T-cell (primary cell): ENCODE results near the gene GPATCH2. TPM values are rescaled to one million over a fixed set of nuclear protein-coding genes. Genes with fewer than 3 reads are reported as not detected.
"Not testable (repeated sequence)": the region's sequence is repeated elsewhere in the genome, so short reads cannot be mapped to it uniquely, and the experiment has no call there.

Source experiments
- ATAC-seq, 4 experiments: fragments of 200-7000 bp in 3 of 4; fragments of 150-1000 bp in 1 of 4; cut with Tn5 transposase; replicated peaks in 1 of 4; 1 replicate in 3 of 4; 2 replicates in 1 of 4; pipeline ENCODE4 v1.10.0; 2021; ENCODE audit warnings: moderate library complexity in 3 of 4, mild to moderate bottlenecking in 2 of 4, moderate number of reproducible peaks in 1 of 4
- CTCF ChIA-PET, 2 donors: fragments of 300-600 bp; sonication (Branson Sonifier 250); formaldehyde crosslinking; loops; one replicate each; lab custom pipeline; 2022; ENCODE audit warnings: antibody characterized with exemption in 2 of 2; lab: Charles Lee
- POLR2A ChIA-PET, 2 donors: fragments of 300-600 bp; sonication (Branson Sonifier 250); formaldehyde crosslinking; loops; one replicate each; lab custom pipeline; 2022; ENCODE audit warnings: antibody characterized with exemption in 2 of 2; lab: Charles Lee
- DNase-seq, 35 experiments: peaks; one replicate each; pipeline versions ENCODE4 v3.0.0 to v3.0.0-alpha.2; 2013 to 2023
- H3K27ac ChIP-seq: one replicate; pipeline ENCODE4 v1.5.1; 2013; ENCODE audit warnings: low read length
- H3K27me3 ChIP-seq, 2 experiments: replicated peaks in 1 of 2; 1 replicate in 1 of 2; 2 replicates in 1 of 2; pipeline versions ENCODE4 v1.6.1 to v1.7.0; 2013; ENCODE audit warnings: low read length in 1 of 2, mixed read lengths in 1 of 2; ENCODE audit not compliant: control insufficient read depth in 2 of 2, insufficient read depth in 2 of 2; ENCODE audit errors: extremely low read depth in 1 of 2
- H3K36me3 ChIP-seq, 2 donors: 1 replicate in 1 of 2; 2 replicates in 1 of 2; pipeline versions ENCODE4 v1.6.1 to v1.7.0; 2013; ENCODE audit warnings: low read length in 1 of 2; ENCODE audit not compliant: control insufficient read depth in 2 of 2, insufficient read depth in 1 of 2; ENCODE audit errors: extremely low read depth in 1 of 2
- H3K4me1 ChIP-seq, 2 experiments: 1 replicate in 1 of 2; 2 replicates in 1 of 2; pipeline versions ENCODE4 v1.6.1 to v1.7.0; 2013; ENCODE audit warnings: low read length in 2 of 2, mixed read lengths in 1 of 2; ENCODE audit not compliant: insufficient read depth in 2 of 2, control insufficient read depth in 1 of 2; ENCODE audit errors: extremely low read depth in 1 of 2
- H3K4me3 ChIP-seq, 2 donors: 1 replicate in 1 of 2; 2 replicates in 1 of 2; pipeline versions ENCODE4 v1.5.1 to v1.7.0; 2013; ENCODE audit warnings: mild to moderate bottlenecking in 2 of 2, low read length in 1 of 2, moderate library complexity in 1 of 2; ENCODE audit not compliant: control insufficient read depth in 1 of 2; ENCODE audit errors: extremely low read depth in 1 of 2
- H3K9me3 ChIP-seq: 2 replicates; pipeline ENCODE4 v1.7.0; 2013
- H3K27ac Mint-ChIP-seq, 2 donors: one replicate each; pipeline ENCODE4 v1.8.0; 2020 to 2021; ENCODE audit warnings: mild to moderate bottlenecking in 2 of 2, mixed read lengths in 2 of 2
- H3K27me3 Mint-ChIP-seq, 2 donors: one replicate each; pipeline ENCODE4 v1.8.0; 2021 to 2022; ENCODE audit warnings: mixed read lengths in 2 of 2
- H3K36me3 Mint-ChIP-seq: one replicate; pipeline ENCODE4 v1.8.0; 2021; ENCODE audit warnings: mixed read lengths
- H3K4me1 Mint-ChIP-seq, 3 donors: one replicate each; pipeline ENCODE4 v1.8.0; 2020 to 2022; ENCODE audit warnings: mixed read lengths in 3 of 3, mild to moderate bottlenecking in 1 of 3
- H3K4me3 Mint-ChIP-seq, 3 donors: one replicate each; pipeline ENCODE4 v1.8.0; 2020 to 2022; ENCODE audit warnings: mild to moderate bottlenecking in 3 of 3, mixed read lengths in 3 of 3, moderate library complexity in 3 of 3
- H3K9me3 Mint-ChIP-seq, 3 donors: one replicate each; pipeline ENCODE4 v1.8.0; 2020 to 2022; ENCODE audit warnings: mixed read lengths in 3 of 3
- WGBS: methylation state at CpG from one replicate; pipeline ENCODE4 v1.1.5; 2013; ENCODE audit warnings: missing lambda C conversion rate; ENCODE audit not compliant: insufficient coverage; 5-methylcytosine and 5-hydroxymethylcytosine counted together
- total RNA-seq, 35 experiments: library from RNA in 6 of 35; stranded (reverse) in 6 of 35; fragments of 120-200 nt in 1 of 35; gene quantifications; one replicate each; pipeline versions ENCODE4 v1.2.1 to v1.2.4 and lab custom pipeline; 2013 to 2026

GPATCH2 gene
- total RNA-seq, 5 donors from 2014 or later (not counting 1 experiment from before 2014, with no cell fraction given): 9.6 to 11.4 (median 10.7) TPM

- Mint-ChIP-seq H3K9me3 (no peaks in the 10 kb centered on the region), H3K36me3 (peaks cover 39% of the 10 kb centered on the region), H3K27ac (no peak overlapping the region), H3K4me3 (no peak overlapping the region), H3K27me3 (no peaks in the 10 kb centered on the region), H3K4me1 (no peaks in the 10 kb centered on the region)
- no peak for ATAC-seq
- H3K27me3 ChIP-seq: no peaks in the 10 kb centered on the region
- H3K4me3 ChIP-seq: no peak overlapping the region
- no peak for DNase-seq
- CTCF ChIA-PET: no interaction called here
- H3K36me3 ChIP-seq: no peaks in the 10 kb centered on the region
- POLR2A ChIA-PET: no interaction called here
- WGBS: 100% methylated on average over 1 of the region's 2 CpGs
- H3K4me1 ChIP-seq: no peaks in the 10 kb centered on the region
- no peak overlapping the region for H3K27ac ChIP-seq
- H3K9me3 ChIP-seq: no peaks in the 10 kb centered on the region
Observed at GRCh38 chr1:217599154-217599553, 31.7 kb downstream of the GPATCH2 start.

- H3K9me3 ChIP-seq: no peaks in the 10 kb centered on the region
- H3K4me1 ChIP-seq: no peaks in the 10 kb centered on the region
- Mint-ChIP-seq H3K4me1 (no peaks in the 10 kb centered on the region), H3K27me3 (no peaks in the 10 kb centered on the region), H3K36me3 (peaks cover 12% of the 10 kb centered on the region), H3K4me3 (no peak overlapping the region), H3K9me3 (no peaks in the 10 kb centered on the region), H3K27ac (no peak overlapping the region)
- H3K27me3 ChIP-seq: no peaks in the 10 kb centered on the region
- WGBS: no CpG with 5 or more reads among the region's 2 CpGs
- ChIA-PET CTCF (no interaction called here), POLR2A (no interaction called here)
- H3K36me3 ChIP-seq: no peaks in the 10 kb centered on the region
- no peak overlapping the region for H3K4me3 ChIP-seq
- no peak for ATAC-seq
- no peak overlapping the region for H3K27ac ChIP-seq
- DNase-seq: no peak
Observed at GRCh38 chr1:217590598-217590997, 40.3 kb downstream of the GPATCH2 start.

GRCh38 chr1:217586586-217586985, 44.3 kb downstream of the GPATCH2 start:
- WGBS: no CpG with 5 or more reads among the region's 4 CpGs
- DNase-seq: no peak
- CTCF ChIA-PET: interaction anchor here in 1 of 2 donors (1.2 kb wide), 1 partner anchor 12 kb away, joined by 3 read pairs; no protein-coding TSS in a partner anchor
- H3K4me3 Mint-ChIP-seq: no peak overlapping the region
- Histone ChIP-seq H3K27ac (no peak overlapping the region), H3K36me3 (no peaks in the 10 kb centered on the region), H3K4me3 (no peak overlapping the region), H3K4me1 (no peaks in the 10 kb centered on the region), H3K27me3 (no peaks in the 10 kb centered on the region), H3K9me3 (no peaks in the 10 kb centered on the region)
- no peak for ATAC-seq
- POLR2A ChIA-PET: interaction anchor here in 1 of 2 donors (0.8 kb wide), 1 partner anchor 22 kb away, joined by 3 read pairs; no protein-coding TSS in a partner anchor
- H3K27ac Mint-ChIP-seq: no peak overlapping the region
- H3K9me3 Mint-ChIP-seq: no peaks in the 10 kb centered on the region
- peaks cover 23% of the 10 kb centered on the region for H3K36me3 Mint-ChIP-seq
- no peaks in the 10 kb centered on the region for H3K27me3 Mint-ChIP-seq
- H3K4me1 Mint-ChIP-seq: no peaks in the 10 kb centered on the region

- Mint-ChIP-seq H3K27ac (no peak overlapping the region), H3K9me3 (no peaks in the 10 kb centered on the region), H3K36me3 (peaks cover 29% of the 10 kb centered on the region), H3K4me1 (no peaks in the 10 kb centered on the region), H3K4me3 (no peak overlapping the region), H3K27me3 (no peaks in the 10 kb centered on the region)
- WGBS: no CpG with 5 or more reads among the region's 2 CpGs
- no peak overlapping the region for H3K4me3 ChIP-seq
- no peaks in the 10 kb centered on the region for H3K36me3 ChIP-seq
- no peaks in the 10 kb centered on the region for H3K9me3 ChIP-seq
- ChIA-PET CTCF (interaction anchor here in 1 of 2 donors (1.2 kb wide), 1 partner anchor 11 kb away, joined by 3 read pairs; no protein-coding TSS in a partner anchor), POLR2A (interaction anchor here in 1 of 2 donors (0.6 kb wide), 1 partner anchor 312 kb away, joined by 3 read pairs; no protein-coding TSS in a partner anchor)
- no peaks in the 10 kb centered on the region for H3K27me3 ChIP-seq
- no peak for ATAC-seq
- no peak overlapping the region for H3K27ac ChIP-seq
- DNase-seq: no peak
- no peaks in the 10 kb centered on the region for H3K4me1 ChIP-seq
Observed at GRCh38 chr1:217585577-217585976, 45.3 kb downstream of the GPATCH2 start.

- H3K4me1 Mint-ChIP-seq, H3K4me3 Mint-ChIP-seq, ATAC-seq, H3K27me3 Mint-ChIP-seq, H3K27ac Mint-ChIP-seq, H3K27me3 ChIP-seq, POLR2A ChIA-PET, H3K4me1 ChIP-seq, H3K9me3 ChIP-seq, DNase-seq, H3K27ac ChIP-seq, H3K36me3 ChIP-seq, H3K4me3 ChIP-seq, H3K9me3 Mint-ChIP-seq: not testable (repeated sequence)
- CTCF ChIA-PET: interaction anchor here in 1 of 2 donors (0.7 kb wide), 1 partner anchor 64 kb away, joined by 5 read pairs; no protein-coding TSS in a partner anchor
- no CpG with 5 or more reads among the region's 5 CpGs for WGBS
- peaks cover 35% of the 10 kb centered on the region for H3K36me3 Mint-ChIP-seq
Observed at GRCh38 chr1:217584286-217584811, 46.5 kb downstream of the GPATCH2 start.

GRCh38 chr1:217577336-217577735, 53.6 kb downstream of the GPATCH2 start:
- Histone ChIP-seq H3K9me3 (no peaks in the 10 kb centered on the region), H3K27ac (no peak overlapping the region), H3K4me3 (no peak overlapping the region), H3K36me3 (no peaks in the 10 kb centered on the region), H3K27me3 (no peaks in the 10 kb centered on the region), H3K4me1 (no peaks in the 10 kb centered on the region)
- Mint-ChIP-seq H3K27ac (no peak overlapping the region), H3K4me1 (no peaks in the 10 kb centered on the region), H3K4me3 (no peak overlapping the region), H3K36me3 (peaks cover 20% of the 10 kb centered on the region), H3K27me3 (no peaks in the 10 kb centered on the region), H3K9me3 (no peaks in the 10 kb centered on the region)
- POLR2A ChIA-PET: no interaction called here
- ATAC-seq: no peak
- CTCF ChIA-PET: no interaction called here
- no peak for DNase-seq
